Measurements from ENCODE around the gene L3MBTL4.
"Not testable (repeated sequence)": the region's sequence is repeated elsewhere in the genome, so short reads cannot be mapped to it uniquely, and the experiment has no call there.

L3MBTL4 gene

DNA sequence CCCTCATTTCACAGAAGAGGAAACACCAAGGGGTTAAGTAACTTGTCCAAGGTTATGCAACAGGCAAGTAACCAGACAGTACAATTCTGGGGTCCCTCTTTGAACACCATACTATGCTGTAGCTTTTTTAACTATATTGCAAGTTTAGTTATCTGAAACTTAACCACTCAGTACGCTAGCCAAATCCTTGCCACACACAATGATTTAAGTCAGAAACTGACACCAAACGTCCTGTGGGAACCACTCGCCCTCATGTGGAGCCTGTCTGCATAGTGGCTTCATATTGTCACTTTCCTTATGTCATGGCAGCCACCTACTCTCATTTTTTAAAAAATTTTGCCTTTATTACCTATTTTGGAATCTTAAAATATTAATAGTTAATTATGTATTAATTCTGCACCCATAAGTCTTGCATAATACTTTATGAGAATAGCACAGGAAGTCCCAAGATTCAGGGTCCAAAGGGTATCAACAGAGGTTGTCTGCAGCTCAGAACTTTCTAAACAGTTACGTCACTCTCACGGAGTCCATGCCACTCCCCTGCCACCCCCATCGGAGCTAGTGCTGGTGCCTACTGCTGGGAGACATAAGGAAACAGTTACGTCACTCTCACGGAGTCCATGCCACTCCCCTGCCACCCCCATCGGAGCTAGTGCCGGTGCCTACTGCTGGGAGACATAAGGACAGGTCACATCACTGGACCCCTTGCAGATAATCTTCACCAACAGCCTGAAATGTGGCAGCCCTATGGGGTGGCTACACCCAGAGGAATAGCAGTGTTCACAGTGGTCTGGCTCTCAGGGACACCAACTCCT is 99.0 kb downstream of the L3MBTL4 start:
- no peak overlapping the region for H3K4me3 ChIP-seq (ENCODE audit: low read depth, low read length)

DNA sequence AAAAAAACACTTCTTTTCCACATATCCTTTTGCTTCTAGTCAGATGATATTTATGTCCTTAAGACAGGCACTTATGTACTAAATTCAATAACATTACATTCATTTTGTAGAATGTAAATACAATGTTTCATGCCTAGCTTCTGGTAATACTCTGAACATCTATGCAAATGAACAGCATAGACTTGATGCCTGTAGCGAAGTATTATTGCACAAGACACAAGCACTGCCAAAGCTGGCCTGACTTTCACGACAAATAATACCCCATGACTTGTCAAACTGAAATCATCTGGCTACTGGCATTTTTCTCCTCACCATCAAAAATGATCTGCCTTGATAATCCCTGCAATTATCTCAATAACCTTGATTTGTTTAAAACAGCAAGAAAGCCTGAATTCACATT is 101.3 kb downstream of the L3MBTL4 start:
- H3K4me3 ChIP-seq (ENCODE audit: low read depth, low read length), result no peak overlapping the region

DNA sequence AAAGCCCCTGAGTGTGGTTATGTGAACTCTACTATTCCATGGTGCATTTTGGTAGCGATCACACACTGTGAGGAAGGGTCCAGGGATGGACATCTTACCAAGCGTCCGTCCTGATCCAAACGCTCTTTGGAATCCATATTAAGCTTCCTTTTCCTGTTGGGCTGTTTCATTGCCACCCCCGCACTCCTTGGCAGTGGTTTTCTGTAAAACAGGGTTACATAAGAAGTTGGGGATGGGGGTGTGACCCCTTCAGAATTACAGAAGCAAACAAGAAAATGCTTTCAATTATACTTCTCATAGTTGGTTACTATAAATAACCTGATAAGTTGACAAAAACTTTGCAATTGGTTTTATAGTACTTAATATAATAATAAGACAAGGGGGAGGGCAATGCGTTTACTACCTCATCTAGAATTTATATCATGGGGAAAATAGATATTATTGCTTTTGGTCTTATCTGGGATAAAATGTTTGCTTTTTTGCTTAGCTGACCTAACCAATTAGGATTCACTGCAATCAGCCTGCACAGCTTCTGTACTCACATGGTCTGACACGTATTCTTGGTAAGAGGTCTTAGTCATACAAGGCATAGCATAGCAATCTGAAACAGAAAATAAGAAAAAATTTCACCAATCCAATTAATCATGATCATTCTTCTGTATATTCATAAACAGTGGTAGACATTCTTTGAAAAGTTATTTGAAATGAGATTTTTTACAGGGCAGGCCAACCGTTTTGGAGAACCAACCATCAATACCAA is 103.1 kb downstream of the L3MBTL4 start:
- H3K4me3 ChIP-seq (ENCODE audit: low read depth, low read length), result no peak overlapping the region

DNA sequence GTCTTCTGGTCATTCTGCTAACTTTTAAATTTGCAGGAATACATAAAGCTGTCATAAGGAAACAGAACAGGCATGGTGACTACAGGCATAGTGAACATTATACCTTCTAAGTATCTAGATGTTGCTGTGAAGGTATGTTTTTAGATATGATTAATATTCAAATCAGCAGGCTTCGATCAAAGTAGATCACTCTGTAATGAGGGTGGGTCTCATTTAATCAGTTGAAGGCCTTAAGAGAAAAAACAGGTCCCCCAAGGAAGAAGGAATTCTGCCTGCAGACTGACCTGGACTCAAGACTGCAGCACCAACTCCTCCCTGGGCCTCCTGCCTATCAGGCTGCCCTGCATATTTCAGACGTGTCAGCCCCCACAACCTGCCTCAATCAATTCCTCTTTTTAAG is 104.0 kb downstream of the L3MBTL4 start:
- no peak overlapping the region for H3K4me3 ChIP-seq (ENCODE audit: low read depth, low read length)

DNA sequence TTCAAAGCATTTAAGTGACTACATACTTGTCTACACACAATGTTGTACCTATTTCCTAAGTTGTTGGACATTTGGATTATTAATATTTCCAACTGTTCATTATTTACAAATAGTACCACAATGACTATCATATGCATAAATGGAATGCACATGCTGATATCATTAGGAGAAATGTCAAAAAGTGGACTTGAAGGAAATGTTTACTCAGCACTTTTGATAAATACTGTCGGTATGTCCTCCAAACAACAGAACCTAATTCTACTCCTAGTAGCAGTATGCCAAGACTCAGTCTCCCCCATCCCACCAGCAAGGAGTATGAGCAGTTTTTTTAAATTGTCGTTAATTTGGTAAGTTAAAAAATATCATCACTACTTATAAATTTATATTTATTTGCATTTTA is 116.8 kb downstream of the L3MBTL4 start:
- H3K4me3 ChIP-seq (ENCODE audit: low read depth, low read length), result no peak overlapping the region

DNA sequence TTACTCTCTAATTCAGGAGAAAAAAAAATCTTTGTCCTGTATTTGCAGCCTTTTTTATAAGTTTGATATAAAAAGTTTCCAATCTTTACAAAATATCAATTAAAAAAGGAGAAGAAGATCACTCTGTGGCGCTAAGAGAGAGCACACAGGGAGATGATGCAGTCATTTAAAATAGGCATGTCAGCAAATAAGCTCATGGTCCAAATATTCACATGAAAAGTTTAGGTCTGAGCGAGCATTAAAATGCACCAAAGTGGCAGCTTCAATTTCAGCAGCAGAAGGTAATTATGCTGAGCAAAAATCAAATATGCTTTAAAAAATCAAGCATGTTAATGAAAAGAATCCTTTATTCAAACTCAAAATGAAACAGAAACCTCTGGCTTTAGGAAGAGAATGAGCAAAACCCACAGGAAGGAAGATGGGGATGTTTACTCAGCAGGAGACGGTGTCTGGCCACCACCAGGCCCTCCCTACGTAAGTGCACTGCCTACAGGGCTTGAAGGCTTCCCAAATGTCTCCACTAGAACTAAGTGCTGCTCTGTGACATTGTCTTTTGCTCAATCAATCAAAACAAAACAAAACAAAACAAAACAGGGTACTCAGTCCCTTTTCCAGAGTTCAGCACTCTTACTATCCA is 120.4 kb downstream of the L3MBTL4 start:
- H3K4me3 ChIP-seq (ENCODE audit: low read depth, low read length), result no peak overlapping the region

DNA sequence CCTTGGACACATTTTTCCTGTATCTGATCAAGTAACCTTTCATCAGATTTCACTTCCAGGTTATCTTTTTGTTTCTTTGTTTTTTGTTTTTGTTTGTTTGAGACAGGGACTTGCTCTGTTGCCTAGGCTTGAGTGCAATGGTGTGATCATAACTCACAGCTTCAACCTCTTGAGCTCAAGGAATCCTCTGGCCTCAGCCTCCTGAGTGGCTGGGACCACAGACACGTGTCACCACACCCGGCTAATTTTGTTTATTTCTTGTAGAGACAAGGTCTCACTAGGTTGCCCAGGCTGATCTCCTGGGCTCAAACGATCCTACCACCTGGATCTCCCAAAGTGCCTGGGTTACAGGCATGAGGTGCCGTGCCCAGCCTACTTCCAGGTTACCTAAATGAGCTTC is 124.9 kb downstream of the L3MBTL4 start:
- no peak overlapping the region for H3K4me3 ChIP-seq (ENCODE audit: low read depth, low read length)

DNA sequence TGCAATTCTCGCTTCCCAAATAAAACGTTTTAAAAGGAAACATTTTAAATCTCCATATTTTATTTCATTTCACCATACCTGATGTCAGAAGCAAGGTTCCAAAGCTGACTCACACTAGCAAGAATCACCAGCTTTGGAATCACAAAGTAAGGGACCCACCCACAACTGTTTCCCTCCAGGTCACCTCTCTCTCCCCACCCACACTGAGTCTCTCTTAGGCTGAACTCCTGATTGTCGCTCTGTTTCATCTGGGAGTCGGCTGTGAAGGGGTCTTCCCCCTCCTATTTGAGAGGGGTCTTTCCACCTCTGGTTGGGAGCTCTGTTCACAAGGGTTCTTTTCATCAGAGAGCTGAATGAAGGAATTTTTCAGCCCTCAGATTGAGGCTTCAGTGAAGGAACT is 128.1 kb downstream of the L3MBTL4 start:
- H3K4me3 ChIP-seq (ENCODE audit: low read depth, low read length), result no peak overlapping the region

DNA sequence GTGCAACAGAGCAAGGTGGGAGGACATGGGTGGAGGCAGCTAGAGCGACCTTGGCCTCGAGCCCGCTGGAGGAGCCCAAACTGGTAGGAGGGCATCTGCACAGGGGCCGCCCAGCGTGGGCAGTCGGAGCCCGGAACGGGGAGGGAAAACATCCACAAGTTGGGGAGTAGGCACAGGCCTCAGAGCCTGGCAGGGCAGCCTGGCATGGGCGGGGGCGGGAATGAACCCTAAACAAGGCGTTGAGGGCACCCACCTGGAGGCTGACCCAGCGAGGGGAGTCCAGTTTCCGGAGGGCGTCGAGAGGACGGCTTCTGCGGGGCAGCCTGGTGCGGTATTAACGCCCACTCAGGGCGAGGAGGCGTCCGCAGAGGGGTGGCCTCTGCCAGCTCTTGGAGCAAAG is 129.9 kb downstream of the L3MBTL4 start:
- H3K4me3 ChIP-seq (ENCODE audit: low read depth, low read length), result no peak overlapping the region

DNA sequence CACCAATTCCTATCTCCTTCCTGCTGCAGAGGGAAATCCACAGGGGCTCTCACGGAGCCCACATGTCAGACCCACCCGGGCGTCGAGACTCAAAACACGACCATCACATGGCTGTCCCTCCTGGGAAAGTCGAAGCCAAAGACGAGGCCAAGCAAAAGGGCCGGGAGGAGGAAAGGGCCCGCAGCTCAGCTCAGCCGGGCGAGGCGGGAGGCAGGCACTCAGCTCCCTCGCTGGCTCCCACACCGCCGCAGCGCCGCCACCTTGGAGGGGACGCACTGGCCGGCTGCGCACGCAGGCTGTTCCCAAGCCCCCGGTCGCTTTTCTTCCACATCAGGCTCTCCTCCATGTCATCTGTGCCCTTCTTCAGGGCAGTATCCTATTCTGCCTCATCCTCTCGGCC is 130.4 kb downstream of the L3MBTL4 start:
- no peak overlapping the region for H3K4me3 ChIP-seq (ENCODE audit: low read depth, low read length)

DNA sequence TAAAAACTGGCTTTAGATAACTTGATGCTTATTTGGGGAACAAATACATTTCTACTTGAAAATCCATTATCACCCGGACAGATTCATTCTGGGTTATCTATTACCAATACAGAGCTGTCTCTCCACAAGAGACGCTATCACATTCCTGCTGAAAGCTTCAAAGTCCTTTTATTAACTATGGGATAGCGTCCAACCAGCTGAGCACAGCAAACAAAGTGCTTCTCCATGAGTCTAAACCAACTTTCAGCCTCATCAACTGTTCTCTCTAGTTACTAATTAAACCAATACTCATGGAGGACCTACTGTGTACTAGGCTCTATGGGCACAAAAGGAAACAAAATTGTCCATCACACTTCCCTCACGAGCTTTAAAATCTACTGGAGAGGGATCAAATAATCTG is 132.8 kb downstream of the L3MBTL4 start:
- H3K4me3 ChIP-seq (ENCODE audit: low read depth, low read length), result no peak overlapping the region

DNA sequence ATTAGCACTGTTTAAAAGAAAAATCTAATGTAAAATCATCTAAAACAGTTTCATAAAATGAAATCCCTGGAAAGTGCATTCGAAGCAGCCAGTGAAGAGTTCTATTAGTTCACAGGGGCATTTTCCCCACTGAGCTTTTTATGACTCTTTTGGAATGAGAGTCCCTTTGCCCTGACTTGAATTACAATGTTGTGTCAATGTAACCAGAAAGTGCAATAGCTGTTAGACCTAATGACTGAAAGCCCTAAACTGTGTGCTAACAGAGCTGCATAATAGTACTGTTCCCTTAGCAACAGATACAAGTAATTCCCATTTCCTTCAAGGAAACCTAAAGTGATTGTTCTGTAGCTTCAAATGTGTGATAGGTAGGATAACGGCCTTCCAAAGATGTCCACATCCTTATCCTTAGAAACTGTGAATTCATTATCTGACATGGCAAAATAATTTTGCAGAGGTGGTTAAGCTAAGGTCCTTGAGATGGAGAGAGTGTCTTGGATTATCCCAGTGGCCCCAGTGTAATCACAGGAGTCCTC is 134.4 kb downstream of the L3MBTL4 start:
- no peak overlapping the region for H3K4me3 ChIP-seq (ENCODE audit: low read depth, low read length)

DNA sequence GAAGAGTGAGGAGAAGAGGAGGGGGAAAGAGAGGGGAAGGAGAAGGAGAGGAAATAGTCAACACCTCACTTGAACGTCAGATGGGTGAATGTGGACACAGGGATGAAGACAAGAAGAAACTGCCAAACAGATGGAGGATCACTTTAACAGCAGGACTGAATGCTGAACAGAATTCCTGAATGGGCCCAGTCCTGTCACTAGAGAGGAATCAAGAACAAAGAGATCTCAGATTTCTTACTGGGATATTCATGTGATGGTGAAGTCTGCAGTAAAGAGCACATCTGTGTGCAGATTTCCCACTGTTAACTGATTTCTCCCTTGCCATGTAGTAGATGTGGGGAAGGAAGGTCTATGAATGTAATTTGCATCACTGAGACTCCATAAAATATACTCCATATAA is 135.4 kb downstream of the L3MBTL4 start:
- H3K4me3 ChIP-seq (ENCODE audit: low read depth, low read length), result no peak overlapping the region

DNA sequence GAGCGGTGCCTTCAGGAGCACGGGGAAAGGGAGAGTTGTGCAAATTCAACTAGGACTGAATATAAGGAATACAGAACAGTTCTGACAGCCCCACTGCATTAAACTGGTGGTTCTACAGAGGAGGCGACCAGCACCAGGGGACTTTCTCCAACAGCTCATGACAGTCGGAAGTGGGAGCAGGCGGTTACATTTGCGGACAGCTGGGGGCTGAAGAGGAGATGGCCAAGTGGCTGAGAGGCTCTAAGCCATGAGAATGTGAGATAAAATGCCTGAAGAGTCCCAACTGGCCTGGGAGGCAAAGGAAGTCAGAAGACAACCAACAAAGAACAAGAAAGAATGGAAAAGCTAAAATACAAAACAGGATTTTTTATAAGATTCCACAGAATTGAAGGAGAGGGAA is 141.3 kb downstream of the L3MBTL4 start:
- H3K4me3 ChIP-seq (ENCODE audit: low read depth, low read length), result no peak overlapping the region

DNA sequence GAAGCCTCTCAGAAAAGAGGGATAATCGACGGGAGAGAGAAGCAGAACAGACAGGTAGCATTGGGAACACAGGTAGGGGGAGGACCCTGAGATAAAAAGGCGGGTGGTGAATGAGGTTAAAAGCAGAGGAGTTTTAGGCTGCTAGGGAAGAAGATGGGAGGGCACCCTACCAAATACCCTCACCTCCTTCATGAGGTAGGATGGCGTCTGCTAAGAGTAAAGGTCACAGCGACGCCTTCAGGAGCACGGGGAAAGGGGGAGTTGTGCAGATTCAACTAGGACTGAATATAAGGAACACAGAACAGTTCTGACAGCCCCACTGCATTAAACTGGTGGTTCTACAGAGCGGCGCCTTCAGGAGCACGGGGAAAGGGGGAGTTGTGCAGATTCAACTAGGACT is 142.6 kb downstream of the L3MBTL4 start:
- H3K4me3 ChIP-seq (ENCODE audit: low read depth, low read length), result not testable (repeated sequence)

DNA sequence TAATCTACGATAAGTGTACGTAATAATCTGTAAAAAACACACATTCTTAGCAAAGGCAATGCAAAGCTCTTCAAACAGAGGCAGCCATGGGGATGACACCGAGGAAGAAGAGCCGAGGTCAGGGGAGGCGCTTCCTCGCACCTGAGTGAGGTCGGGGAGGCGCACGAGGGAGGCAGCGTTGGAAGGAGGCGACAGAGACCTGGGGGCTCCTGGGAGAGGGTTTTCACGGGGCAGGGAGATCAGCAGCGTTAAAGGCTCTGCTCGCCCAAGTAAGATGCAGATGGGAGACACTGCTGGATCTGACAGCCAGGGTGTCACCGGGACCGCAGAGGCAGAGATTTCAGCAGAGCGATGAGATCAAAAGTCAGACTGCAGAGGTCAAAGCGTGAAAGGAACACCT is 143.1 kb downstream of the L3MBTL4 start:
- no peak overlapping the region for H3K4me3 ChIP-seq (ENCODE audit: low read depth, low read length)

DNA sequence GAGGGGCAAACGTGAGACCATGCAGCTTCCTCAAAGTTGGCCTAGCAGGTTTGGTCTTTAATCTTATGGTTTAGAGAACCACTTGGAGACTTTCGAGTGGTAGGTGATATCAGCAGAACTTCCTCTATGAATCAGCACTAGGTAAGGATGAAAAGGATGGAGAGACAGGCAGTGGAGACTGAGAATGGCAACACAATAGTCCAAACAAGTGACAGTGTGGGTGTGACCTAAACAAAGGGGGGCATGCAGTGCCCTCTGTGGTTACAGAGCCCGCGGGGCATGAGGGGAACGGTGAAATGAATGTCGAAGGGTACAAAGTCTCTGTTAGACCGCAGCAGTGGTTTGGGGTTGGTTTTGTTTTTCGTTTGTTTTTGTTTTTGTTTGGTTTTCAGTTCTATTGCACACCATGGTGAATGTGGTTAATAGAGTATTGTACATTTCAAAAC is 143.9 kb downstream of the L3MBTL4 start:
- H3K4me3 ChIP-seq (ENCODE audit: low read depth, low read length), result no peak overlapping the region

DNA sequence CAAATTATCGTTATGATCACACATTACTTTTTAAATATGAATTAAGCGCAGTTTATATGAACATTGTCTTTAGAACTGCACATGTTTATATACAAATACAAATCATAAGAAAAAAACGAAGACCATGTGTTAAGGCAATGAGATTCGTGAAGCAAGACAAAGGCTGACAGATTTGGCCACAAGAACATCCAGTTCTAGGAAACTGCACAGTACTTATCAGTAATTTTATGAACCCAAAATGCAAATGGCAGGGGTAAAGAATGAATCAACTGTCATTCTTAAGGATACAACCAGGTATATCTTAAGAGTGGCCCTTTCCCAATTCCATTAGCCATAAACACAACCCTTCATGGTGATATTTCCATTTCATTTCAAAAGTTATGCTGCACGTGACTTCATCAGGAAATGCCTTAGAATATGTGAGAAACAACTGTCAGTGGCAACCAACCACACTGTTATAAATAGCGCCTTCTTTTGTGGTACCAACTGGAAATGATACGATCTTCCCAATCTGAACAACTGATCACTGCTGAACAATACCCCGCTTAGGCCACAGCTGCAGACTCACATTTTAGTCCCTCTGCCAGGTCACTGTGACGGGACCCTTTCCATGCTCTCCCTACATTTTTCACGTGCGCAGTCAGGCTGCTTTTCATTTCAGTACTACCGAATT is 144.9 kb downstream of the L3MBTL4 start:
- no peak overlapping the region for H3K4me3 ChIP-seq (ENCODE audit: low read depth, low read length)

DNA sequence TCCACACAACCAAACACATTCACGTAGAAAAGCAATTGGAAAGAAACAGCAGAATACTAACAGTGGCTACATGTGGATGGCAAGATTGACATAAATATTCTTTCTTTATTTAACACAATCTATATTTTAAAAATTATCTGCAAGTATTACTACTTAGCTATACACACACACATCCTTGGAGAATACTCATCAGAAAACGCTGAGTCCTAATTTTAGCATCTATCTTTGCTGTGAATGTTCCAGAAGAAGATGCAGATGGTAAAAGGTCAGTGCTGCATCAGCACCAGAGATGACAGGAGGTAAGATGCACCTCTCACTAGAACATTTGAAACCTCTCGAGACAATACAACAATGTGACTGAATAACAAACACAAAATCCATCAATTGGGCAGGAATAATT is 148.5 kb downstream of the L3MBTL4 start:
- no peak overlapping the region for H3K4me3 ChIP-seq (ENCODE audit: low read depth, low read length)

DNA sequence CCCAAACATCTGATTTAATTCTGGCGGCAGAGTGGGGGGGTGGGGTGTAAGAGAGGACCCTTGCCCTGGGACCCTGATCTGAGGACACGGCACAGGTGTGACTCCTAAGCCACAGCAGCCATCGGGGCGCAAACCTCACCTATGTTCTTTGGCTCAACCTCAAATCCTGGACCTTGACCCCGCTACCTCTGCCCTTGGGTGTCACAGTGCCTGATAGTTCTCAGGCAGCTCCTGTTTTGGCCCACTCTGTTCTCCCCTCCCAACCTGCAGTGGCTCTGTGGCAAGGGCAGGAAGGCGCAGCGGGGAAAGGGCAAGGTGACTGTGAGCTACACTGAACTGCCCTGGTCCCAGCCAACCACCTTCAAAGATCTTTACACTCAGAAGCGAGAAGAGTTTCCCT is 152.8 kb downstream of the L3MBTL4 start:
- H3K4me3 ChIP-seq (ENCODE audit: low read depth, low read length), result no peak overlapping the region

DNA sequence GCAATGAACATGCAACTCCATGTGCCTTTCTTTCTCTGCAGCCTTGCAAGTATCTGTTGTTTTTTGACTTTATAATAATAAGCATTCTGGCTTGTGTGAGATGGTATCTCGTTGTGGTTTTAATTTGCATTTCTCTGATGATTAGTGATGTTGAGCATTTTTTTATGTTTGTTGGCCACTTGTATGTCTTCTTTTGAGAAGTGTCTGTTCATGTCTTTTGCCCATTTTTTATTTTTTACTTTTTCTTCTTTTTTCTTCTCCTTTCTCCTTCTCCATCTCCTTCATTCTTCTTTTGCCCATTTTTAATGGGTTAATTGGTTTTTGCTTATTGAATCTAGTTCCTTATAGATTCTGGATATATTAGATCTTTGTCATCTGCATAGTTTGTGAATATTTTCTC is 155.4 kb downstream of the L3MBTL4 start:
- H3K4me3 ChIP-seq (ENCODE audit: low read depth, low read length), result not testable (repeated sequence)

Measured in iPS-11a (cell line).